AG04450 (cell line): ENCODE results near the gene SORCS2. TPM values are rescaled to one million over a fixed set of nuclear protein-coding genes. Genes with fewer than 3 reads are reported as not detected.

Source experiments
- CTCF ChIA-PET: fragments of 300-600, 350-600 bp; formaldehyde crosslinking; extraction: SDS; loops from one replicate; lab custom pipeline; 2022; ENCODE audit warnings: antibody characterized with exemption, inconsistent platforms; lab: Charles Lee
- POLR2A ChIA-PET: fragments of 350-600 bp; formaldehyde crosslinking; extraction: SDS; loops from one replicate; lab custom pipeline; 2021; ENCODE audit warnings: antibody characterized with exemption, inconsistent platforms; lab: Yijun Ruan, JAX
- DNase-seq: peaks from one replicate; pipeline ENCODE4 v3.0.0-alpha.2; 2011; ENCODE audit warnings: low read depth, low spot score
- H3K27ac ChIP-seq: one replicate; pipeline ENCODE4 v1.5.1; 2012; ENCODE audit warnings: low read depth, low read length, control low read depth
- H3K27me3 ChIP-seq: one replicate; pipeline ENCODE4 v1.6.0; 2012; ENCODE audit warnings: low read length; ENCODE audit not compliant: control insufficient read depth, insufficient read depth
- H3K4me3 ChIP-seq: 2 replicates; pipeline ENCODE4 v1.5.1; 2011; ENCODE audit warnings: mild to moderate bottlenecking, low read depth, low read length, control low read depth
- H3K9me3 ChIP-seq: 2 replicates; pipeline ENCODE4 v1.5.1; 2012; ENCODE audit warnings: low read length; ENCODE audit not compliant: control insufficient read depth, insufficient read depth
- CTCF ChIP-seq: IDR thresholded peaks from 2 replicates; pipeline ENCODE4 v1.5.1; 2011; ENCODE audit warnings: low read depth, low read length, control low read depth, inconsistent platforms
- polyA plus RNA-seq: library from polyadenylated mRNA; depleted of rRNA; stranded (reverse); fragments of >200 nt; gene quantifications from 2 replicates; pipeline ENCODE4 v1.2.3, GENCODE V29; 2011

The SORCS2 gene
- polyA plus RNA-seq, 1 experiment, result 0.29 TPM

- H3K27ac ChIP-seq, result no peak overlapping the region
- CTCF ChIA-PET, result no interaction called here
- H3K4me3 ChIP-seq, result no peak overlapping the region
- no peak for DNase-seq
- POLR2A ChIA-PET, result no interaction called here
- peaks cover 8% of the 10 kb centered on the region for H3K27me3 ChIP-seq
- TF ChIP-seq CTCF, result no peak
- peaks cover 16% of the 10 kb centered on the region for H3K9me3 ChIP-seq
These were observed 355.2 kb downstream of the SORCS2 start for GRCh38 chr4:7547368-7548040.

GRCh38 chr4:7549866-7550265 lies 357.5 kb downstream of the SORCS2 start:
- peaks cover 34% of the 10 kb centered on the region for H3K9me3 ChIP-seq
- CTCF ChIA-PET, result interaction anchor here (0.8 kb wide), 1 partner anchor 170 kb away, joined by 3 read pairs; no protein-coding TSS in a partner anchor

DNA sequence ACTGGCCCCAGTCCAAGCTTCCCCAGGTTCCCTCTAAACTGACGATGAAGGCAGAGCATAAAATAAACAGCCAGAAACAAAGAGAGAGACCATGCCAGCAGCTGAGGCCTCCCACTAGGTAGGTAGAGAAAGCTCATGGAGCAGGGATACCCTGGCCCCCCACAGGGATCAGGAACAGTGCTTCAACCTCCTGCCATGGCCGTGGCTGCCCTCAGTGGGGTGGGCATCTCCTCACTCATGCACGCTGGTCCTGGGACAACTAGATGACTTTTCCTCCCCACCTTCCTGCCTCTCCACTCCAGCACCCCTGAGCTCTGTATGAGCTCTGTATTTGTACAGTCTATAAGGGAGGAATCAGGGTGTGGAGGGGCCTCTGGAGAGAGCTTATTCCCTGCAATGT lies 360.1 kb downstream of the SORCS2 start:
- H3K27me3 ChIP-seq, result peaks cover 8% of the 10 kb centered on the region
- no peak overlapping the region for H3K27ac ChIP-seq
- CTCF ChIA-PET, result no interaction called here
- DNase-seq, result no peak
- POLR2A ChIA-PET, result no interaction called here
- no peak overlapping the region for H3K4me3 ChIP-seq
- H3K9me3 ChIP-seq, result peaks cover 45% of the 10 kb centered on the region
- TF ChIP-seq CTCF, result no peak

More at GRCh38 chr4:7549866-7550265, 357.5 kb downstream of the SORCS2 start:
- POLR2A ChIA-PET, result no interaction called here
- H3K27ac ChIP-seq, result no peak overlapping the region
- DNase-seq, result no peak
- no peak for TF ChIP-seq CTCF
- peaks cover 8% of the 10 kb centered on the region for H3K27me3 ChIP-seq
- H3K4me3 ChIP-seq, result no peak overlapping the region

DNA sequence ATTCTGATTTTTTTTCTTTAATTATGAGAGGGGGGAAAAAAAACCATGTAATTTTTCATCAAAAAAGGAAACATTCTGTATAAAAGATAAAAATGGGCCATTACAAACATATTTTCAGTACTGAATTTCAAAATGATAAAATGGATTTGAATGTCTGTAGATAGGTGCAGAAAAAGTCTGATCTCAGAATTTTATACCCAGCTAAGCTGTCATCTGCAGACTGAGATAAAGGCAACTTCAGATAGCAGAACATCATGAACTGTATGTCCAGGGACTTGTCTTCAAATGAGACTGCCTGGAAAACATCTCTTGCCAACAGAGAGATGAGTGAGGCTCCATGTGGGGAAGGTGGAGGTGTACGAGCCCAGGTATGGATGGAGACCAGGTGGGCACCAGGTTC lies 360.9 kb downstream of the SORCS2 start:
- CTCF ChIA-PET, result no interaction called here
- no peak for DNase-seq
- no peak for TF ChIP-seq CTCF
- peaks cover 8% of the 10 kb centered on the region for H3K27me3 ChIP-seq
- H3K9me3 ChIP-seq, result peaks cover 45% of the 10 kb centered on the region
- no peak overlapping the region for H3K27ac ChIP-seq
- H3K4me3 ChIP-seq, result no peak overlapping the region
- POLR2A ChIA-PET, result no interaction called here

DNA sequence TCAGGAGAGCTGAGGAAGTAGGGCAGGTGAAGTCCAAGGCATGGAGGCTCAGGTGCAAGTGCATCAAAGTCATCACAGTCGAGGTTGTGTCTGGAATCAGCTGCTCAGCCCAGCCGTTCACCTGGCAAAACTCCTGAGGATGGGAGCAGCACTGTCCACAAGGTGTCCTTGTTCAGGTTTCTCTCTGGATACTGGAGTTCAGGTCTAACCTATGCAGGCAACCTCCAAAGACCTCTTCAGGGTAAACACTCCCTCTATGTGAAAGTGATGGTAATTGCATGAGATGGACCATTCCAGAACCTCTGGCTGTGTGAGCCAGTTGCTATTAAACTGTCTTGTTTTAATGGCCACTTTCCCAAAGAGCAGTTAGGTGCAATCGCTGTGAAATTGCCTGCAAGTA lies 362.6 kb downstream of the SORCS2 start:
- Histone ChIP-seq H3K4me3 (no peak overlapping the region), H3K27me3 (peaks cover 2% of the 10 kb centered on the region), H3K9me3 (peaks cover 56% of the 10 kb centered on the region), H3K27ac (no peak overlapping the region)
- DNase-seq, result no peak
- ChIA-PET CTCF (no interaction called here), POLR2A (no interaction called here)
- TF ChIP-seq CTCF, result no peak
